HepG2 (cell line): ENCODE measurements around the gene CLIC1. TPM values are rescaled to one million over a fixed set of nuclear protein-coding genes. Genes with fewer than 3 reads are reported as not detected.

ENCODE experiments used
- BORCS8-MEF2B ChIP-seq: sonication (generic); formaldehyde crosslinking; IDR thresholded peaks from 2 replicates; pipeline ENCODE4 v1.8.0; 2022; ENCODE audit warnings: mild to moderate bottlenecking, missing genetic modification reagents
- CBX2 ChIP-seq, 2 experiments: fragments of 200-600 bp in 1 of 2; sonication (generic); formaldehyde crosslinking in 1 of 2; IDR thresholded peaks; 2 replicates each; pipeline versions ENCODE4 v1.7.0 to v1.8.1; 2018 to 2022; ENCODE audit warnings: low read depth in 2 of 2, low read length in 1 of 2, mild to moderate bottlenecking in 1 of 2, missing genetic modification reagents in 1 of 2
- DDIT3 ChIP-seq: sonication (generic); formaldehyde crosslinking; IDR thresholded peaks from 2 replicates; pipeline ENCODE4 v1.4.0; 2020; ENCODE audit warnings: mild to moderate bottlenecking, missing genetic modification reagents
- DR1 ChIP-seq: sonication (generic); formaldehyde crosslinking; IDR thresholded peaks from 2 replicates; pipeline ENCODE4 v1.8.0; 2021; ENCODE audit warnings: mild to moderate bottlenecking, missing genetic modification reagents, inconsistent platforms
- ELF4 ChIP-seq: sonication (generic); formaldehyde crosslinking; IDR thresholded peaks from 2 replicates; pipeline ENCODE4 v1.5.0; 2020; ENCODE audit warnings: missing genetic modification reagents, mild to moderate bottlenecking, moderate library complexity, borderline replicate concordance
- LRRFIP1 ChIP-seq: sonication (generic); formaldehyde crosslinking; conservative IDR thresholded peaks from 2 replicates; pipeline ENCODE4 v1.4.0; 2020; ENCODE audit warnings: missing genetic modification reagents
- MIER3 ChIP-seq: IDR thresholded peaks from 2 replicates; pipeline ENCODE4 v1.6.1; 2016; ENCODE audit warnings: missing compliant biosample characterization, borderline replicate concordance
- ZNF138 ChIP-seq: sonication (generic); formaldehyde crosslinking; IDR thresholded peaks from 2 replicates; pipeline ENCODE4 v1.5.0; 2020; ENCODE audit warnings: mild to moderate bottlenecking, low read depth, missing genetic modification reagents
- ZNF180 ChIP-seq: sonication (generic); formaldehyde crosslinking; IDR thresholded peaks from 2 replicates; pipeline ENCODE4 v1.4.0; 2020; ENCODE audit warnings: low read depth, missing genetic modification reagents, borderline replicate concordance
- ZNF484 ChIP-seq: sonication (generic); formaldehyde crosslinking; IDR thresholded peaks from 2 replicates; pipeline ENCODE4 v1.5.1; 2020; ENCODE audit warnings: mild to moderate bottlenecking, low read depth, missing genetic modification reagents, borderline replicate concordance
- ZNF678 ChIP-seq: sonication (generic); formaldehyde crosslinking; IDR thresholded peaks from 2 replicates; pipeline ENCODE4 v1.4.0; 2020; ENCODE audit warnings: mild to moderate bottlenecking, missing genetic modification reagents
- ZNF687 ChIP-seq: sonication (generic); formaldehyde crosslinking; IDR thresholded peaks from 2 replicates; pipeline ENCODE4 v1.5.1; 2020; ENCODE audit warnings: mild to moderate bottlenecking, missing genetic modification reagents, moderate library complexity
- ZNF709 ChIP-seq: sonication (generic); formaldehyde crosslinking; IDR thresholded peaks from 2 replicates; pipeline ENCODE4 v1.5.0; 2020; ENCODE audit warnings: mild to moderate bottlenecking, missing genetic modification reagents
- ZNF749 ChIP-seq: sonication (generic); formaldehyde crosslinking; IDR thresholded peaks from 2 replicates; pipeline ENCODE4 v1.8.0; 2022; ENCODE audit warnings: mild to moderate bottlenecking, missing genetic modification reagents, moderate library complexity, borderline replicate concordance
- ZNF816 ChIP-seq: sonication (generic); formaldehyde crosslinking; IDR thresholded peaks from 2 replicates; pipeline ENCODE4 v1.8.0; 2022; ENCODE audit warnings: missing genetic modification reagents, mild to moderate bottlenecking, borderline replicate concordance
- polyA plus RNA-seq, 8 experiments: library from polyadenylated mRNA; depleted of rRNA in 3 of 8; stranded (reverse) in 7 of 8; unstranded in 1 of 8; fragments of >200 nt; fragmentation: Illumina TruSeq in 4 of 8; extraction: Trizol in 4 of 8; gene quantifications; 2 replicates each; pipeline versions ENCODE4 v1.2.1 to v1.2.3, GENCODE V29; 2011 to 2016; ENCODE audit warnings: low read depth in 4 of 8, missing spikeins in 1 of 8, mixed read lengths in 1 of 8; ENCODE audit not compliant: insufficient read depth in 1 of 8
- total RNA-seq, 5 experiments: library from RNA; depleted of rRNA; stranded (reverse); fragments of >200 nt; fragmentation: Illumina TruSeq; extraction: Trizol; gene quantifications; 2 replicates each; pipeline ENCODE4 v1.2.3, GENCODE V29; 2016; ENCODE audit warnings: low read depth in 1 of 5
- TF ChIP-seq, protein P1 (sequence below): sonication (generic); formaldehyde crosslinking; IDR thresholded peaks from 2 replicates; pipeline ENCODE4 v1.4.0; 2020; ENCODE audit warnings: missing genetic modification reagents, borderline replicate concordance

The CLIC1 gene
- total and polyA plus RNA-seq, 2 of the 13 experiments (the other 11 are each of a cell fraction or from before 2014, with no cell fraction given): 602 to 891 TPM

- TF ChIP-seq, protein P1, sequence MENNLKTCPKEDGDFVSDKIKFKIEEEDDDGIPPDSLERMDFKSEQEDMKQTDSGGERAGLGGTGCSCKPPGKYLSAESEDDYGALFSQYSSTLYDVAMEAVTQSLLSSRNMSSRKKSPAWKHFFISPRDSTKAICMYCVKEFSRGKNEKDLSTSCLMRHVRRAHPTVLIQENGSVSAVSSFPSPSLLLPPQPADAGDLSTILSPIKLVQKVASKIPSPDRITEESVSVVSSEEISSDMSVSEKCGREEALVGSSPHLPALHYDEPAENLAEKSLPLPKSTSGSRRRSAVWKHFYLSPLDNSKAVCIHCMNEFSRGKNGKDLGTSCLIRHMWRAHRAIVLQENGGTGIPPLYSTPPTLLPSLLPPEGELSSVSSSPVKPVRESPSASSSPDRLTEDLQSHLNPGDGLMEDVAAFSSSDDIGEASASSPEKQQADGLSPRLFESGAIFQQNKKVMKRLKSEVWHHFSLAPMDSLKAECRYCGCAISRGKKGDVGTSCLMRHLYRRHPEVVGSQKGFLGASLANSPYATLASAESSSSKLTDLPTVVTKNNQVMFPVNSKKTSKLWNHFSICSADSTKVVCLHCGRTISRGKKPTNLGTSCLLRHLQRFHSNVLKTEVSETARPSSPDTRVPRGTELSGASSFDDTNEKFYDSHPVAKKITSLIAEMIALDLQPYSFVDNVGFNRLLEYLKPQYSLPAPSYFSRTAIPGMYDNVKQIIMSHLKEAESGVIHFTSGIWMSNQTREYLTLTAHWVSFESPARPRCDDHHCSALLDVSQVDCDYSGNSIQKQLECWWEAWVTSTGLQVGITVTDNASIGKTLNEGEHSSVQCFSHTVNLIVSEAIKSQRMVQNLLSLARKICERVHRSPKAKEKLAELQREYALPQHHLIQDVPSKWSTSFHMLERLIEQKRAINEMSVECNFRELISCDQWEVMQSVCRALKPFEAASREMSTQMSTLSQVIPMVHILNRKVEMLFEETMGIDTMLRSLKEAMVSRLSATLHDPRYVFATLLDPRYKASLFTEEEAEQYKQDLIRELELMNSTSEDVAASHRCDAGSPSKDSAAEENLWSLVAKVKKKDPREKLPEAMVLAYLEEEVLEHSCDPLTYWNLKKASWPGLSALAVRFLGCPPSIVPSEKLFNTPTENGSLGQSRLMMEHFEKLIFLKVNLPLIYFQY: peak; percentile 54; the same call in 1 of the 2 replicates
- TF ChIP-seq ELF4 (CRISPR knock-in tag) (peak; percentile 79; the same call in 1 of the 2 replicates), ZNF180 (CRISPR knock-in tag) (no peak), ZNF749 (CRISPR knock-in tag) (peak; percentile 72; the same call in 1 of the 2 replicates), ZNF484 (CRISPR knock-in tag) (no peak; the same call in 1 of the 2 replicates), DR1 (CRISPR knock-in tag) (no peak; the same call in 1 of the 2 replicates), LRRFIP1 (CRISPR knock-in tag) (no peak), ZNF138 (CRISPR knock-in tag) (no peak), DDIT3 (CRISPR knock-in tag) (peak; percentile 82; the same call in 1 of the 2 replicates), ZNF678 (no peak), ZNF816 (CRISPR knock-in tag) (peak; percentile 76), MIER3 (CRISPR knock-in tag) (peak; percentile 92), CBX2 (IDR thresholded peaks at IDR 0.05; ENCODE audit: low read depth, low read length) (no peak), CBX2 (CRISPR knock-in tag; IDR thresholded peaks at IDR 0.05; ENCODE audit: low read depth) (no peak), BORCS8-MEF2B (peak; percentile 88), ZNF687 (CRISPR knock-in tag) (peak; percentile 89), ZNF709 (CRISPR knock-in tag) (no peak)
These were observed 33.3 kb downstream of the CLIC1 start, which contains the start of gene ABHD16A (continued) for GRCh38 chr6:31702819-31703716.
